ES-I3 (cell line): ENCODE data around the gene FN3K.
"Not testable (repeated sequence)": the region's sequence is repeated elsewhere in the genome, so short reads cannot be mapped to it uniquely, and the experiment has no call there.

Source experiments
- H3K36me3 ChIP-seq: 2 replicates; pipeline ENCODE4 v1.6.1; 2013; ENCODE audit warnings: mild to moderate bottlenecking, low read length, control low read depth, moderate library complexity; ENCODE audit not compliant: insufficient read depth
- H3K4me1 ChIP-seq: 2 replicates; pipeline ENCODE4 v1.6.1; 2013; ENCODE audit warnings: mild to moderate bottlenecking, control low read depth, low read length; ENCODE audit not compliant: insufficient read depth
- H3K9ac ChIP-seq: 2 replicates; pipeline ENCODE4 v1.6.1; 2013; ENCODE audit warnings: low read depth, mild to moderate bottlenecking, low read length, moderate library complexity
- H3K9me3 ChIP-seq: 2 replicates; pipeline ENCODE4 v1.6.1; 2013; ENCODE audit warnings: mild to moderate bottlenecking, low read length, moderate library complexity; ENCODE audit not compliant: control insufficient read depth, insufficient read depth

The FN3K gene

GRCh38 chr17:82765371-82765770 lies 30.0 kb downstream of the FN3K start:
- peaks cover 19% of the 10 kb centered on the region for H3K36me3 ChIP-seq
- H3K9ac ChIP-seq = no peak overlapping the region
- no peaks in the 10 kb centered on the region for H3K9me3 ChIP-seq
- H3K4me1 ChIP-seq = no peaks in the 10 kb centered on the region

- H3K9ac ChIP-seq = no peak overlapping the region
- peaks cover 23% of the 10 kb centered on the region for H3K36me3 ChIP-seq
- no peaks in the 10 kb centered on the region for H3K4me1 ChIP-seq
- no peaks in the 10 kb centered on the region for H3K9me3 ChIP-seq
Measured at GRCh38 chr17:82767041-82767754, 31.8 kb downstream of the FN3K start.

DNA sequence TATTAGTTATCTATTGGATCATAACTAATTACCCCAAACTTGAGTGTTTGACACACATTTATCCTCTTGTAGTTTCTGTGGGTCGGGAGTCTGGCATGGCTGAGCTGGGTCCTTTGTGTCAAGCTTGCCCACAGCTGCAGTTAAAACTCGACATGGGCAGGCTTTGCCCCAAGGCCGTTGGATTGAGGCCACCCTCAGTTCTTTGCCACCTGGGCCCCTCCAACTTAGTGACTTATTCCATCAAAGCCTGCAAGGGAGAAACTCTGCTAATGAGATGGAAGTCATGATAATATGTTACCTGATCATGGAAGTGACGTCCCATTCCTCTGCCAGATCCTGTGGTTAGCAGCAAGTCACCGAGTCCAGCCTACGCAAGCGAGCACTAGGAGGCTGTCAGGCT lies 33.6 kb downstream of the FN3K start:
- Histone ChIP-seq H3K36me3 (peaks cover 25% of the 10 kb centered on the region), H3K9me3 (no peaks in the 10 kb centered on the region), H3K4me1 (no peaks in the 10 kb centered on the region), H3K9ac (no peak overlapping the region)

GRCh38 chr17:82772026-82772425 lies 36.6 kb downstream of the FN3K start:
- Histone ChIP-seq H3K36me3 (peaks cover 24% of the 10 kb centered on the region), H3K9me3 (no peaks in the 10 kb centered on the region), H3K4me1 (no peaks in the 10 kb centered on the region), H3K9ac (no peak overlapping the region)

DNA sequence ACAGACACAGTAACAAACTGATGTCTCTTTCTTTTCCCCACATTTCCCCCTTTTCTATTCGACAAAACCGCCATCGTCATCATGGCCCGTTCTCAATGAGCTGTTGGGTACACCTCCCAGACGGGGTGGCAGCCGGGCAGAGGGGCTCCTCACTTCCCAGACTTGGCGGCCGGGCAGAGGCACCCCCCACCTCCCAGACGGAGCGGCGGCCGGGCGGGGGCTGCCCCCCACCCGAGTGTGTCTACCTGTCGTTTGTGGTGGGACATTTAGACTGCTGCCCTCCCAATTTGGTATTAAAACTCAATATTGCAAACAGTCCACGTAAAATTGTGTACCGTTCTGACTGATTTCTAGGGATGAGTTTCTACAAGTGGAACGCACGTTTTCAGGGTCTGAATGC lies 39.0 kb downstream of the FN3K start:
- not testable (repeated sequence) for H3K9me3 ChIP-seq, H3K4me1 ChIP-seq, H3K9ac ChIP-seq
- H3K36me3 ChIP-seq = peaks cover 15% of the 10 kb centered on the region

DNA sequence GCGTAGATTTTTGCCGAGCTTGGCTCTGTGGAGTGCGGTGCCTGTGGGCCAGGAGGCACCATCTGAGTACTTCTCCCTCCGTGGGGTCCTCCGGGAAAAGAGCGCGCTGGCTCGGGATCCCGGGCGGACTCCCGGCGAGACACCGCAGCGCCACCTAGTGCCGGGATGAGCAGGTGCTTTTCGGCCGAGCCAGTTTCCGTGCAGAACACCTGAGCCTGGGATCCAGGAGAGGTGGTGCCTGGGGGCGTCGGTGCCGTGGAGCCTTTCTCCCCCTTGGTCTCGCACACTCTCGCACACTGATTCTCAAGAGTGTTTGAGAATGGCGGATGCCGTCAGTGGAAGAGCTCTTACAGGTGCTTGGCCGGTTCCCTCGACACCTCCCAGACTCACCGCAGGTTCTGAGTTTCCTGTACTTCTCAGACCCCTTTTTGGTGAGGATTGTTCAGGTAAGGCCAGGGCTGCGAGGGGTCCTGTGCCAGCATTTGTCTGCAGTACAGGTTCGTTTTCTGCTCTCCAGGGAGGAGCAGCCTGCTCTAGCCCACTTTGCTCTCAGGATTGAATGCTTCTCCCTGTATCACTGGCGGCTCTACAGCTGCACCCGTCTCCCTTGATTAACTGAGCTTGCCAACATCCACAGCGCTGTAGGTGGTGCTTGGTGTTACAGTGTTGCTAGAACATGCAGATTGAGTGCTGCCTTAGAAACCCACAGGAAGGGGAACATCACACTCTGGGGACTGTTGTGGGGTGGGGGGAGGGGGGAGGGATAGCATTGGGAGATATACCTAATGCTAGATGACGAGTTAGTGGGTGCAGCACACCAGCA lies 39.8 kb downstream of the FN3K start:
- peaks cover 15% of the 10 kb centered on the region for H3K36me3 ChIP-seq
- H3K9ac ChIP-seq = no peak overlapping the region
- H3K9me3 ChIP-seq = no peaks in the 10 kb centered on the region
- no peaks in the 10 kb centered on the region for H3K4me1 ChIP-seq

DNA sequence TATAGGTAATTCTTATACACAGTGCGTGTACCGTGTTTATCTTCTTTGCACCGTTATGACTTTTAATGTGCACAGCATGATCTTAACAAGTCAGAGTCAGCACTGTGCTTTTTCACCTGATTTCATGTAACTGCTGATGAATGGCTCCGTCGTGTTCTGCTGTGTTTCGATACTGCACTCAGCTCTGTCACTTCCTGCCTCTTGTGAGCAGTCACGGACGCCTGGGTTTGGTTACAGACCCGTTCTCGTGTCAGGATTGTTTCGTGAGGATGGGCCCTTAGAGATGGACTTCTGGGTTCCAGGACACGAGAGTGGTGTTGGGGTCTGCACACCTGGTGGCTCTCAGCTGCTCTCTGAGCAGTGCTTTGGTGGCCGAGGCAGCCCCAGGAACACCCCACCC lies 41.0 kb downstream of the FN3K start:
- H3K36me3 ChIP-seq = peaks cover 15% of the 10 kb centered on the region
- no peaks in the 10 kb centered on the region for H3K9me3 ChIP-seq

DNA sequence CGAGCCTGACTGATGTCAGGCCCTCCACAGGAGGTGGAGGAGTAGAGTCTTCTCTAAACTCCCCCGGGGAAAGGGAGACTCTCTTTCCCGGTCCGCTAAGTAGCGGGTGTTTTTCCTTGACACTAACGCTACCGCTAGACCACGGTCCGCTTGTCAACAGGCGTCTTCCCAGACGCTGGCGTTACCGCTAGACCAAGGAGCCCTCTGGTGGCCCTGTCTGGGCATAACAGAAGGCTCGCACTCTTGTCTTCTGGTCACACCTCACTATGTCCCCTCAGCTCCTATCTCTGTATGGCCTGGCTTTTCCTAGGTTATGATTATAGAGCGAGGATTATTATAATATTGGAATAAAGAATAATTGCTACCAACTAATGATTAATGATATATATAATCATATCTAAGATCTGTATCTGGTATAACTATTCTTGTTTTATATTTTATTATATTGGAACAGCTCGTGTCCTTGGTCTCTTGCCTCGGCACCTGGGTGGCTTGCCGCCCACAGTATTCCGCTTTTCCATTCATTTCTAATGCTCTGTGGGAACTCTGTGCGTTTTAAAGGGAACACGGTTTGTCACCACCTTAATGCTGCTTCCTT lies 42.5 kb downstream of the FN3K start:
- H3K36me3 ChIP-seq = peaks cover 14% of the 10 kb centered on the region
- not testable (repeated sequence) for H3K9me3 ChIP-seq, H3K9ac ChIP-seq, H3K4me1 ChIP-seq

More for the DNA sequence above, 41.0 kb downstream of the FN3K start:
- Histone ChIP-seq H3K4me1 (no peaks in the 10 kb centered on the region), H3K9ac (no peak overlapping the region)

DNA sequence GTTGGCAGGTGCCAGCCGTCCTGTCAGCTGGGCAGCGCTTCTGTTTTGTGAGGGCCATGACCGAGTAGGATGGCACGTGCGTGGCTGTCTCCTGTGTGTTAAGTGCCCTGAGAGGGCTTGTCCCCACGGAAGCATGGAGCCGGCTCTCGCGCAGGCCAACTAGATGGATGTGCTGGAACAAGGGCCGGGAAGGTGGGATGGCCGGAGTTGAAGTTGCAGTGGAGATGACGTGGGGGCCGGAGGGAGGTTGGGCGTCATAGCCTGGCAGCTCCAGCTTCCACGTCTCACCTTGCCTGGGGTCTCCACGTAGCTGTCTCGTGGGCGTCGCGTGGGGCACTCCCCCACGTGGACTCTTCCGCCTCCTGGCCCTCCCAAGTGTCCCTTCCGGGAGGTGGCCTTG lies 44.1 kb downstream of the FN3K start:
- H3K9me3 ChIP-seq = no peaks in the 10 kb centered on the region; the same call in 1 of the 2 replicates
- H3K9ac ChIP-seq = no peak overlapping the region
- peaks cover 28% of the 10 kb centered on the region for H3K36me3 ChIP-seq
- no peaks in the 10 kb centered on the region for H3K4me1 ChIP-seq

- Histone ChIP-seq H3K9ac (no peak overlapping the region), H3K36me3 (peaks cover 30% of the 10 kb centered on the region), H3K9me3 (no peaks in the 10 kb centered on the region; the same call in 1 of the 2 replicates), H3K4me1 (no peaks in the 10 kb centered on the region)
Measured at GRCh38 chr17:82780195-82780594, 44.8 kb downstream of the FN3K start.

- Histone ChIP-seq H3K36me3 (peaks cover 24% of the 10 kb centered on the region), H3K4me1 (no peaks in the 10 kb centered on the region), H3K9ac (no peak overlapping the region), H3K9me3 (no peaks in the 10 kb centered on the region; the same call in 1 of the 2 replicates)
Measured at GRCh38 chr17:82780971-82781893, 45.8 kb downstream of the FN3K start.

GRCh38 chr17:82781894-82782274 lies 46.5 kb downstream of the FN3K start:
- Histone ChIP-seq H3K9ac (no peak overlapping the region), H3K9me3 (no peaks in the 10 kb centered on the region; the same call in 1 of the 2 replicates), H3K36me3 (peaks cover 24% of the 10 kb centered on the region), H3K4me1 (no peaks in the 10 kb centered on the region)

DNA sequence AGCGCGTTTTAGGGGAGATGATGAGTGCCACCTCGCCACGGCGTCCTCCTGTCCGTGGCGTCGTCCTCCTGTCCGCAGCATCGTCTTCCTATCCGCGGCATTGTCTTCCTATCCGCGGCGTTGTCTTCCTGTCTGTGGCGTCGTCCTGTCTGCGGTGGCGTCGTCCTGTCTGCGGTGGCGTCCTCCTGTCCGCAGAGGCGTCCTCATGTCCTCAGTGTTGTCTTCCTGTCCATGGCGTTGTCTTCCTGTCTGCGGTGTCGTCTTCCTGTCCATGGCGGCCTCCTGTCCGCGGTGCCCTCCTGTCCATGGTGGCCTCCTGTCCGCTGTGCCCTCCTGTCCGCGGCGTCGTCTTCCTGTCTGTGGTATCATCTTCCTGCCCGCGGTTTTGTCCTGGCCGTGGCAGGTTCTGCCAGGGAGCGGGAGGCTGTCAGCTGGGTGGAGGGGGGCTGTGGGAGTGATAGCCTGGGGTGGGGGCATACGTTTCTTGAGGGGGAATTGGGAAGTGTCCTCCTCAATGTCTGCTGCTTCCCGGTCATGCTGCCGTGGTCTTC lies 47.3 kb downstream of the FN3K start:
- Histone ChIP-seq H3K4me1 (no peaks in the 10 kb centered on the region), H3K36me3 (peaks cover 24% of the 10 kb centered on the region), H3K9ac (no peak overlapping the region), H3K9me3 (no peaks in the 10 kb centered on the region; the same call in 1 of the 2 replicates)

- Histone ChIP-seq H3K9me3 (no peaks in the 10 kb centered on the region; the same call in 1 of the 2 replicates), H3K36me3 (peaks cover 24% of the 10 kb centered on the region), H3K4me1 (no peaks in the 10 kb centered on the region), H3K9ac (no peak overlapping the region)
Measured at GRCh38 chr17:82783498-82783897, 48.1 kb downstream of the FN3K start.
